Fibroblast of skin of right quadriceps (primary cell): ENCODE measurements around the gene SLX1B.
"Not testable (repeated sequence)": the region's sequence is repeated elsewhere in the genome, so short reads cannot be mapped to it uniquely, and the experiment has no call there.

Source experiments
- DNase-seq: peaks from one replicate; pipeline ENCODE4 v3.0.0-alpha.2; 2013

The SLX1B gene

DNA sequence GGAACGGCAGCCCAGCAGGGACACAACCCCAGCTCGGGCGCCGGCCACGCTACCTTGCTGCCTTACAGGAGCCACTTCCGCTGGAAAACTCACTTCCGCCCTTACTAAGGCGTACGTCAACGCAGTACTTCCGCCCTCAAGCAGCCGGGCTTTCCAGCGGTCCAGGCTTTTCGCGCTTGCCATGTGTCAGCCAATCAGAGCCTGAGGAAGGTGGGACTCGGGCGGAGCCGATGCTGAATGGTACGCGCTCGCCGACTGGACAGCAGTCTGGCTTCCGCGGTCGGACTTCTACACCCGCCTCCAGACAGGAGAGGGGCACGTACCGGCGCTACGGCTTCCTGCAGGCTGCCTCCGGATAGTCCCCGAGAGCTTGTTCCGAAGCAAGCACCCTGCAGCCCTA, at the start of gene SLX1B, which contains the start of gene BOLA2:
TSS of gene SLX1B (plus strand) at position 265 of the 400 bp plus-strand sequence.
TSS of gene BOLA2 (minus strand) at position 83 of the 400 bp plus-strand sequence. CDS start 98 bp downstream, outside the sequence.
- DNase-seq, result not testable (repeated sequence)

GRCh38 chr16:29405249-29405648, 49.1 kb upstream of the SLX1B start:
- peak; percentile 64 for DNase-seq

- DNase-seq, result not testable (repeated sequence)
These were observed 30.7 kb upstream of the SLX1B start for GRCh38 chr16:29423587-29423986.

DNA sequence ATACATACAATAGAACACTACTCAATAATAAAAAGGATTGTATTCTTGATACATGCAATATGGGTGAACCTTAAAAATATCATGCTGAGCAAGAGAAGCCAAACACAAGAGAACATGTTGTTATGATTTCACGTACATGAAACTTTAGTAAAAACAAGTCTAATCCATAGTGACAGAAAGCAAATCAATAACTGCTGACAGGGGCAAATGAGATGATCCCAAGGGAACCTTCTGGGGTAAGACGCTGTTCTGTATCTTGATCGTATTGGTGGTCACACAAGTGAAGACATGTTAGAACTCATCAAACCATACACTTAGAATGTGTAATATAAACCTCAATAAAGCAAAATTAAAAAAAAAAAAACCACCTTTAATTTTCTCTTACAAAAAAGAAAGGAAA, 28.9 kb upstream of the SLX1B start:
- not testable (repeated sequence) for DNase-seq

- not testable (repeated sequence) for DNase-seq
These were observed 579 bp upstream of the SLX1B start for GRCh38 chr16:29453754-29454153.

- DNase-seq, result not testable (repeated sequence)
These were observed 495 bp downstream of the SLX1B start for GRCh38 chr16:29454828-29455227.

DNA sequence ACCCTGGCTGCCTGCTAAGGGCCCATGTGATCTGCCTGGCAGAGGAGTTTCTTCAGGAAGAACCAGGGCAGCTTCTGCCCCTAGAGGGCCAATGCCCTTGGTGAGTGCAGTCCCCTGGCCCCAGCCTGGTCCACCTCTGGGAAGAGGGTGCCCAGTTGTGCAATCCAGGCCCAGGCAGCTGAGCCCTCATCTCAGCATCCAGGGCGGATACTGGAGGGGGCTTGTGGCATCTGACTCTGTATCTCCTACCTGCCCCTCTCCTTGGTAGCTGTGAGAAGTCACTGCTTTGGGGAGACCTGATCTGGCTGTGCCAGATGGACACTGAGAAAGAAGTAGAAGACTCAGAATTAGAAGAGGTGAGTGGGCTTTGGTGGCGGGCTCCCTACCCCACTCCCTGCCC, 3.3 kb downstream of the SLX1B start:
- not testable (repeated sequence) for DNase-seq

GRCh38 chr16:29459706-29460646, 5.6 kb downstream of the SLX1B start, which contains the start of gene SULT1A4:
SULT1A4 (plus strand) TSS chr16:29459913; CDS start chr16:29461386, 1,473 bp downstream.
- DNase-seq, result not testable (repeated sequence)

- DNase-seq, result not testable (repeated sequence)
These were observed 6.3 kb downstream of the SLX1B start for GRCh38 chr16:29460647-29461030.

DNA sequence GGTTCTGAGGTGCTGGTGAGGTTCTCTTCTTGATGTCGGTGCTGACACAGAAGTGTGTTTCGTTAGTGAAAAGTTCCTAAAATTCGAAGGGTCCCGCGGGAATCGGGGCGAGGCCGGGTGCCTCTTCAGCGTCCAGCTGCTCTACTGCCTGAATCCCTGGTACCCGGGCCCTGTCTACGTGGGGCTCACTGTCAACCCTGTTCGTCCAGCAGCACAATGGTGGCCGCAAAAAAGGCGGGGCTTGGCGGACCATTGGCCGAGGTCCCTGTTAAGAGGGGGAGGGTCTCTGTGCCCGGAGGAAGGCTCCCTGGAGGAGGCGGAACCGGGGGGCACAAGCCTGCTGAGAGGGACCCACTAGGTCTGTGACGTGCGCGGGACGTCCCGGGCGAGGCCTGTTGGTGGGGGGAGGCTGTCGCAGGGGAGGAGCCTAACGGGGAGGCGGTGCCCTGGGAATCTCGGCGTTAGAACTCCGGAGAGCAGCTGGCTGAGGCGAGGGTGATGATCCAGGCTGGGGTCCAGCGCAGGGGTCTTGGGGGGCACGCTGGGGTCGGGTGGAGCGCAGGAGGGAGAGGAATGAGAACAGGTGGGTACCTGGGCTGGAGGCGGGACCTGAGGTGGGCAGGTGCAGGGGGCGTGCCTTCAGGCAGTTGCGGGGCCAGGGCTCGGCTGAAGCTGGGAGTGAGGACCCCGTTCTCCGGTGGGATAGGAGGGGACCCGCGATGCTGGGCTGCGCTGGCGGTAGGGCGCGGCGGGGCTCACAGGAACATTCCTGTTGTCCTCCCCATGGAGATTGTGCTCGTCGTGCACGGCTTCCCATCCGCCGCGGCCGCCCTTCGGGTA, 11.9 kb downstream of the SLX1B start:
- DNase-seq, result not testable (repeated sequence)

GRCh38 chr16:29466904-29467303, 12.6 kb downstream of the SLX1B start:
- not testable (repeated sequence) for DNase-seq

GRCh38 chr16:29467654-29468366, 13.5 kb downstream of the SLX1B start:
- not testable (repeated sequence) for DNase-seq

DNA sequence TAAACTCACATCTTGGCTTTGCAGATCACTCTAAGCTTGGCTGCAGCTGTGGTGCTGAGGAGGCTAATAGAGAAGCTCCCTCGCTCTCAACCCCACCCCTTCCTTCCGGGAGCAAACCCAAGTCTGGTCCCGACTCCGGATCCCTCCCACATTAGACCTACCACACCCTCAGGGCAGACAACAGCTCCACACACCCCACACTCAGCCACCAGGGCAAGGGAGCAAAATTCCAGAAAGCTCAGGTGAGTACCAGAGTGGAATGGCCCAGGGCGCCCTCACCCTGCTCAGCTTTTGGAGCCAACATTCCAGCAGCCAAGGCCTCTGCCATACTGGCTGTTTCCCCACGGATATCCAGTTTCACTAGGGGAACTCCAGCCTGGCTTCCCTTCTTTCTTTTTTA, 15.3 kb downstream of the SLX1B start:
- DNase-seq, result not testable (repeated sequence)

GRCh38 chr16:29472065-29472464, 17.7 kb downstream of the SLX1B start:
- DNase-seq, result not testable (repeated sequence)

GRCh38 chr16:29482276-29482675, 27.9 kb downstream of the SLX1B start:
- DNase-seq, result not testable (repeated sequence)

GRCh38 chr16:29506308-29506707, 52.0 kb downstream of the SLX1B start, which contains the start of gene NPIPB12:
NPIPB12 (minus strand) TSS chr16:29506408.
- not testable (repeated sequence) for DNase-seq
